Measurements from ENCODE around the gene MLPH. TPM values are rescaled to one million over a fixed set of nuclear protein-coding genes. Genes with fewer than 3 reads are reported as not detected.
A peak's percentile ranks its signal among the peaks of the same experiment; 100 is the strongest.

The MLPH gene
- total RNA-seq (2012; rRNA removed), result 24.7 and 53.0 TPM in 2 replicates

GRCh38 chr2:237486819-237487448 is at the start of gene MLPH:
TSS of gene MLPH (plus strand) at chr2:237487251. CDS start at chr2:237493427, 6,176 bp downstream.
- Histone ChIP-seq H3K27me3 (ENCODE audit: control insufficient read depth, insufficient read depth, low read length) (no peaks in the 10 kb centered on the region), H3K4me3 (ENCODE audit: low read length) (peak within 1 kb of the TSS; percentile 92), H3K4me1 (ENCODE audit: control insufficient read depth, insufficient read depth, low read length) (peaks cover 69% of the 10 kb centered on the region), H3K36me3 (ENCODE audit: insufficient read depth, low read length) (peaks cover 43% of the 10 kb centered on the region), H3K4me2 (ENCODE audit: low read length) (peak within 1 kb of the TSS; percentile 97), H3K9ac (ENCODE audit: low read depth, low read length) (peak within 1 kb of the TSS; percentile 98), H3K9me3 (replicated peaks; ENCODE audit: low read length) (peaks cover 11% of the 10 kb centered on the region)

GRCh38 chr2:237437566-237437965 is 49.5 kb upstream of the MLPH start:
- Histone ChIP-seq H3K9me3 (replicated peaks; ENCODE audit: low read length) (no peaks in the 10 kb centered on the region), H3K27me3 (ENCODE audit: control insufficient read depth, insufficient read depth, low read length) (no peaks in the 10 kb centered on the region), H3K4me2 (ENCODE audit: low read length) (no peak overlapping the region), H3K9ac (ENCODE audit: low read depth, low read length) (peak overlapping the region; percentile 21), H3K36me3 (ENCODE audit: insufficient read depth, low read length) (no peaks in the 10 kb centered on the region), H3K4me3 (ENCODE audit: low read length) (no peak overlapping the region), H3K4me1 (ENCODE audit: control insufficient read depth, insufficient read depth, low read length) (peaks cover 80% of the 10 kb centered on the region)

GRCh38 chr2:237438080-237438940 is 48.7 kb upstream of the MLPH start:
- peak overlapping the region; percentile 21 for H3K9ac ChIP-seq (ENCODE audit: low read depth, low read length)
- no peaks in the 10 kb centered on the region for H3K27me3 ChIP-seq (ENCODE audit: control insufficient read depth, insufficient read depth, low read length)
- no peaks in the 10 kb centered on the region for H3K9me3 ChIP-seq (replicated peaks; ENCODE audit: low read length)
- H3K4me2 ChIP-seq (ENCODE audit: low read length), result no peak overlapping the region
- no peak overlapping the region for H3K4me3 ChIP-seq (ENCODE audit: low read length)
- H3K36me3 ChIP-seq (ENCODE audit: insufficient read depth, low read length), result no peaks in the 10 kb centered on the region
- peaks cover 75% of the 10 kb centered on the region for H3K4me1 ChIP-seq (ENCODE audit: control insufficient read depth, insufficient read depth, low read length)

GRCh38 chr2:237440819-237441281 is 46.2 kb upstream of the MLPH start:
- Histone ChIP-seq H3K4me2 (ENCODE audit: low read length) (peak overlapping the region; percentile 26), H3K4me1 (ENCODE audit: control insufficient read depth, insufficient read depth, low read length) (peaks cover 49% of the 10 kb centered on the region), H3K36me3 (ENCODE audit: insufficient read depth, low read length) (no peaks in the 10 kb centered on the region), H3K9me3 (replicated peaks; ENCODE audit: low read length) (no peaks in the 10 kb centered on the region), H3K27me3 (ENCODE audit: control insufficient read depth, insufficient read depth, low read length) (no peaks in the 10 kb centered on the region), H3K9ac (ENCODE audit: low read depth, low read length) (peak overlapping the region; percentile 62), H3K4me3 (ENCODE audit: low read length) (no peak overlapping the region)

- Histone ChIP-seq H3K4me2 (ENCODE audit: low read length) (peak overlapping the region; percentile 26), H3K9me3 (replicated peaks; ENCODE audit: low read length) (no peaks in the 10 kb centered on the region), H3K4me3 (ENCODE audit: low read length) (no peak overlapping the region), H3K36me3 (ENCODE audit: insufficient read depth, low read length) (no peaks in the 10 kb centered on the region), H3K9ac (ENCODE audit: low read depth, low read length) (peak overlapping the region; percentile 62), H3K27me3 (ENCODE audit: control insufficient read depth, insufficient read depth, low read length) (no peaks in the 10 kb centered on the region), H3K4me1 (ENCODE audit: control insufficient read depth, insufficient read depth, low read length) (peaks cover 41% of the 10 kb centered on the region)
These were observed 45.3 kb upstream of the MLPH start for GRCh38 chr2:237441605-237442274.

GRCh38 chr2:237444071-237444470 is 43.0 kb upstream of the MLPH start:
- Histone ChIP-seq H3K4me3 (ENCODE audit: low read length) (no peak overlapping the region), H3K9ac (ENCODE audit: low read depth, low read length) (no peak overlapping the region), H3K4me1 (ENCODE audit: control insufficient read depth, insufficient read depth, low read length) (peaks cover 26% of the 10 kb centered on the region), H3K9me3 (replicated peaks; ENCODE audit: low read length) (no peaks in the 10 kb centered on the region), H3K36me3 (ENCODE audit: insufficient read depth, low read length) (no peaks in the 10 kb centered on the region), H3K27me3 (ENCODE audit: control insufficient read depth, insufficient read depth, low read length) (no peaks in the 10 kb centered on the region), H3K4me2 (ENCODE audit: low read length) (no peak overlapping the region)

- Histone ChIP-seq H3K9me3 (replicated peaks; ENCODE audit: low read length) (no peaks in the 10 kb centered on the region), H3K4me3 (ENCODE audit: low read length) (no peak overlapping the region), H3K36me3 (ENCODE audit: insufficient read depth, low read length) (no peaks in the 10 kb centered on the region), H3K4me2 (ENCODE audit: low read length) (no peak overlapping the region), H3K27me3 (ENCODE audit: control insufficient read depth, insufficient read depth, low read length) (no peaks in the 10 kb centered on the region), H3K4me1 (ENCODE audit: control insufficient read depth, insufficient read depth, low read length) (peaks cover 27% of the 10 kb centered on the region), H3K9ac (ENCODE audit: low read depth, low read length) (no peak overlapping the region)
These were observed 41.3 kb upstream of the MLPH start for GRCh38 chr2:237445611-237446337.

- no peak overlapping the region for H3K4me3 ChIP-seq (ENCODE audit: low read length)
- H3K9me3 ChIP-seq (replicated peaks; ENCODE audit: low read length), result no peaks in the 10 kb centered on the region
- no peak overlapping the region for H3K9ac ChIP-seq (ENCODE audit: low read depth, low read length)
- peaks cover 22% of the 10 kb centered on the region for H3K4me1 ChIP-seq (ENCODE audit: control insufficient read depth, insufficient read depth, low read length)
- H3K4me2 ChIP-seq (ENCODE audit: low read length), result no peak overlapping the region
- no peaks in the 10 kb centered on the region for H3K27me3 ChIP-seq (ENCODE audit: control insufficient read depth, insufficient read depth, low read length)
- no peaks in the 10 kb centered on the region for H3K36me3 ChIP-seq (ENCODE audit: insufficient read depth, low read length)
These were observed 40.7 kb upstream of the MLPH start for GRCh38 chr2:237446338-237446665.

- H3K4me3 ChIP-seq (ENCODE audit: low read length), result no peak overlapping the region
These were observed 39.6 kb upstream of the MLPH start for GRCh38 chr2:237447496-237447895.

GRCh38 chr2:237448171-237448570 is 38.9 kb upstream of the MLPH start:
- Histone ChIP-seq H3K9me3 (replicated peaks; ENCODE audit: low read length) (no peaks in the 10 kb centered on the region), H3K4me1 (ENCODE audit: control insufficient read depth, insufficient read depth, low read length) (peaks cover 15% of the 10 kb centered on the region), H3K4me3 (ENCODE audit: low read length) (no peak overlapping the region), H3K27me3 (ENCODE audit: control insufficient read depth, insufficient read depth, low read length) (no peaks in the 10 kb centered on the region), H3K9ac (ENCODE audit: low read depth, low read length) (no peak overlapping the region), H3K4me2 (ENCODE audit: low read length) (no peak overlapping the region), H3K36me3 (ENCODE audit: insufficient read depth, low read length) (no peaks in the 10 kb centered on the region)

More at GRCh38 chr2:237447496-237447895, 39.6 kb upstream of the MLPH start:
- Histone ChIP-seq H3K9me3 (replicated peaks; ENCODE audit: low read length) (no peaks in the 10 kb centered on the region), H3K36me3 (ENCODE audit: insufficient read depth, low read length) (no peaks in the 10 kb centered on the region), H3K4me1 (ENCODE audit: control insufficient read depth, insufficient read depth, low read length) (peaks cover 10% of the 10 kb centered on the region), H3K27me3 (ENCODE audit: control insufficient read depth, insufficient read depth, low read length) (no peaks in the 10 kb centered on the region), H3K4me2 (ENCODE audit: low read length) (no peak overlapping the region), H3K9ac (ENCODE audit: low read depth, low read length) (no peak overlapping the region)

- no peak overlapping the region for H3K4me2 ChIP-seq (ENCODE audit: low read length)
- no peak overlapping the region for H3K4me3 ChIP-seq (ENCODE audit: low read length)
- no peaks in the 10 kb centered on the region for H3K27me3 ChIP-seq (ENCODE audit: control insufficient read depth, insufficient read depth, low read length)
- no peak overlapping the region for H3K9ac ChIP-seq (ENCODE audit: low read depth, low read length)
- peaks cover 15% of the 10 kb centered on the region for H3K4me1 ChIP-seq (ENCODE audit: control insufficient read depth, insufficient read depth, low read length)
- no peaks in the 10 kb centered on the region for H3K36me3 ChIP-seq (ENCODE audit: insufficient read depth, low read length)
- no peaks in the 10 kb centered on the region for H3K9me3 ChIP-seq (replicated peaks; ENCODE audit: low read length)
These were observed 38.4 kb upstream of the MLPH start for GRCh38 chr2:237448626-237449025.

All from skeletal muscle satellite cell (primary cell).